ENCODE measurements around the gene GLP1R. TPM values are rescaled to one million over a fixed set of nuclear protein-coding genes. Genes with fewer than 3 reads are reported as not detected.

Gene GLP1R
- total RNA-seq, 1 experiment from 2014 or later, result 1.8 TPM

DNA sequence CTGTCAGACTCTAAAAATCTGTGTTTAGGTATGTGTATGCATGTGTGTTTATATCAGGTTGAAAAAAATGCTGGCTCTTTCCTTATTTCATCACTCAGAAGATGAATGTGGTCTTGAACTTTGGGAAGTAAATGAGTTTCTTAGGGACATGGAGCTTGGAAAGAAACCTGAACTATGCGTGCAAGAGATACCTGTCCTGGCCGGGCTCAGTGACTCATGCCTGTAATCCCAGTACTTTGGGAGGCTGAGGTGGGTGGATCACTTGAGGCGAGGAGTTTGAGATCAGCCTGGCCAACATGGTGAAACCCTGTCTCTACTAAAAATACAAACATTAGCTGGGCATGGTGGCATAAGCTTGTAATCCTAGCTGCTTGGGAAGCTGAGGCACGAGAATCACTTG is 4.4 kb upstream of the GLP1R start:
- DNase-seq (ENCODE audit: low spot score), result no peak
- ChIA-PET CTCF (interaction anchor here (0.7 to 2.7 kb wide), 4 partner anchors 15 to 47 kb away, joined by 4 to 10 read pairs (median 8); no protein-coding TSS in a partner anchor), POLR2A (interaction anchor here (1.0 kb wide), 1 partner anchor 18 kb away, joined by 3 read pairs; no protein-coding TSS in a partner anchor)
- Mint-ChIP-seq H3K36me3 (no peaks in the 10 kb centered on the region), H3K4me1 (0 out of 2 replicates have a peak, but pooled peaks cover 3% of the 10 kb centered on the region), H3K27me3 (ENCODE audit: low read depth) (peaks cover 38% of the 10 kb centered on the region), H3K4me3 (no peak overlapping the region), H3K9me3 (no peaks in the 10 kb centered on the region), H3K27ac (no peak overlapping the region)
- TF ChIP-seq, protein P1, sequence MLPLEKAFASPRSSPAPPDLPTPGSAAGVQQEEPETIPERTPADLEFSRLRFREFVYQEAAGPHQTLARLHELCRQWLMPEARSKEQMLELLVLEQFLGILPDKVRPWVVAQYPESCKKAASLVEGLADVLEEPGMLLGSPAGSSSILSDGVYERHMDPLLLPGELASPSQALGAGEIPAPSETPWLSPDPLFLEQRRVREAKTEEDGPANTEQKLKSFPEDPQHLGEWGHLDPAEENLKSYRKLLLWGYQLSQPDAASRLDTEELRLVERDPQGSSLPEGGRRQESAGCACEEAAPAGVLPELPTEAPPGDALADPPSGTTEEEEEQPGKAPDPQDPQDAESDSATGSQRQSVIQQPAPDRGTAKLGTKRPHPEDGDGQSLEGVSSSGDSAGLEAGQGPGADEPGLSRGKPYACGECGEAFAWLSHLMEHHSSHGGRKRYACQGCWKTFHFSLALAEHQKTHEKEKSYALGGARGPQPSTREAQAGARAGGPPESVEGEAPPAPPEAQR (CRISPR knock-in tag; IDR thresholded peaks at IDR 0.05), result no peak
- no peak for TF ChIP-seq CREM (CRISPR knock-in tag; IDR thresholded peaks at IDR 0.05)
- no peak for TF ChIP-seq NR1H2 (CRISPR knock-in tag; IDR thresholded peaks at IDR 0.05)
- TF ChIP-seq RELA (CRISPR knock-in tag; IDR thresholded peaks at IDR 0.05; ENCODE audit: borderline replicate concordance), result no peak
- TF ChIP-seq ZNF232 (CRISPR knock-in tag; IDR thresholded peaks at IDR 0.05), result no peak
- TF ChIP-seq, protein P2, sequence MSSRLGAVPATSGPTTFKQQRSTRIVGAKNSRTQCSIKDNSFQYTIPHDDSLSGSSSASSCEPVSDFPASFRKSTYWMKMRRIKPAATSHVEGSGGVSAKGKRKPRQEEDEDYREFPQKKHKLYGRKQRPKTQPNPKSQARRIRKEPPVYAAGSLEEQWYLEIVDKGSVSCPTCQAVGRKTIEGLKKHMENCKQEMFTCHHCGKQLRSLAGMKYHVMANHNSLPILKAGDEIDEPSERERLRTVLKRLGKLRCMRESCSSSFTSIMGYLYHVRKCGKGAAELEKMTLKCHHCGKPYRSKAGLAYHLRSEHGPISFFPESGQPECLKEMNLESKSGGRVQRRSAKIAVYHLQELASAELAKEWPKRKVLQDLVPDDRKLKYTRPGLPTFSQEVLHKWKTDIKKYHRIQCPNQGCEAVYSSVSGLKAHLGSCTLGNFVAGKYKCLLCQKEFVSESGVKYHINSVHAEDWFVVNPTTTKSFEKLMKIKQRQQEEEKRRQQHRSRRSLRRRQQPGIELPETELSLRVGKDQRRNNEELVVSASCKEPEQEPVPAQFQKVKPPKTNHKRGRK (CRISPR knock-in tag; IDR thresholded peaks at IDR 0.05; ENCODE audit: borderline replicate concordance), result no peak
- no peak for TF ChIP-seq ZNF121 (CRISPR knock-in tag; IDR thresholded peaks at IDR 0.05)
- TF ChIP-seq, protein P3, sequence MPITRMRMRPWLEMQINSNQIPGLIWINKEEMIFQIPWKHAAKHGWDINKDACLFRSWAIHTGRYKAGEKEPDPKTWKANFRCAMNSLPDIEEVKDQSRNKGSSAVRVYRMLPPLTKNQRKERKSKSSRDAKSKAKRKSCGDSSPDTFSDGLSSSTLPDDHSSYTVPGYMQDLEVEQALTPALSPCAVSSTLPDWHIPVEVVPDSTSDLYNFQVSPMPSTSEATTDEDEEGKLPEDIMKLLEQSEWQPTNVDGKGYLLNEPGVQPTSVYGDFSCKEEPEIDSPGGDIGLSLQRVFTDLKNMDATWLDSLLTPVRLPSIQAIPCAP (CRISPR knock-in tag; IDR thresholded peaks at IDR 0.05), result no peak
- no peak for TF ChIP-seq ZNF396 (CRISPR knock-in tag; IDR thresholded peaks at IDR 0.05; ENCODE audit: borderline replicate concordance)
- TF ChIP-seq, protein P4, sequence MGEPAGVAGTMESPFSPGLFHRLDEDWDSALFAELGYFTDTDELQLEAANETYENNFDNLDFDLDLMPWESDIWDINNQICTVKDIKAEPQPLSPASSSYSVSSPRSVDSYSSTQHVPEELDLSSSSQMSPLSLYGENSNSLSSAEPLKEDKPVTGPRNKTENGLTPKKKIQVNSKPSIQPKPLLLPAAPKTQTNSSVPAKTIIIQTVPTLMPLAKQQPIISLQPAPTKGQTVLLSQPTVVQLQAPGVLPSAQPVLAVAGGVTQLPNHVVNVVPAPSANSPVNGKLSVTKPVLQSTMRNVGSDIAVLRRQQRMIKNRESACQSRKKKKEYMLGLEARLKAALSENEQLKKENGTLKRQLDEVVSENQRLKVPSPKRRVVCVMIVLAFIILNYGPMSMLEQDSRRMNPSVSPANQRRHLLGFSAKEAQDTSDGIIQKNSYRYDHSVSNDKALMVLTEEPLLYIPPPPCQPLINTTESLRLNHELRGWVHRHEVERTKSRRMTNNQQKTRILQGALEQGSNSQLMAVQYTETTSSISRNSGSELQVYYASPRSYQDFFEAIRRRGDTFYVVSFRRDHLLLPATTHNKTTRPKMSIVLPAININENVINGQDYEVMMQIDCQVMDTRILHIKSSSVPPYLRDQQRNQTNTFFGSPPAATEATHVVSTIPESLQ (CRISPR knock-in tag; IDR thresholded peaks at IDR 0.05), result no peak
- TF ChIP-seq NR2C2 (CRISPR knock-in tag; IDR thresholded peaks at IDR 0.05), result no peak
- TF ChIP-seq, protein P5, sequence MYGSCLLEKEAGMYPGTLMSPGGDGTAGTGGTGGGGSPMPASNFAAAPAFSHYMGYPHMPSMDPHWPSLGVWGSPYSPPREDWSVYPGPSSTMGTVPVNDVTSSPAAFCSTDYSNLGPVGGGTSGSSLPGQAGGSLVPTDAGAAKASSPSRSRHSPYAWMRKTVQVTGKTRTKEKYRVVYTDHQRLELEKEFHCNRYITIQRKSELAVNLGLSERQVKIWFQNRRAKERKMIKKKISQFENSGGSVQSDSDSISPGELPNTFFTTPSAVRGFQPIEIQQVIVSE (CRISPR knock-in tag; IDR thresholded peaks at IDR 0.05; ENCODE audit: borderline replicate concordance), result no peak
- no peak for TF ChIP-seq IRF2 (CRISPR knock-in tag; IDR thresholded peaks at IDR 0.05; ENCODE audit: borderline replicate concordance, low read depth)
- no peak for TF ChIP-seq TP53 (CRISPR knock-in tag; IDR thresholded peaks at IDR 0.05)
- TF ChIP-seq, protein P6, sequence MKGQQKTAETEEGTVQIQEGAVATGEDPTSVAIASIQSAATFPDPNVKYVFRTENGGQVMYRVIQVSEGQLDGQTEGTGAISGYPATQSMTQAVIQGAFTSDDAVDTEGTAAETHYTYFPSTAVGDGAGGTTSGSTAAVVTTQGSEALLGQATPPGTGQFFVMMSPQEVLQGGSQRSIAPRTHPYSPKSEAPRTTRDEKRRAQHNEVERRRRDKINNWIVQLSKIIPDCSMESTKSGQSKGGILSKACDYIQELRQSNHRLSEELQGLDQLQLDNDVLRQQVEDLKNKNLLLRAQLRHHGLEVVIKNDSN (CRISPR knock-in tag; IDR thresholded peaks at IDR 0.05), result no peak
- no peak for TF ChIP-seq NFYB (CRISPR knock-in tag; conservative IDR thresholded peaks at IDR 0.05; ENCODE audit: low read depth)
- TF ChIP-seq NFE2L1 (CRISPR knock-in tag; IDR thresholded peaks at IDR 0.05), result no peak
- TF ChIP-seq, protein P7, sequence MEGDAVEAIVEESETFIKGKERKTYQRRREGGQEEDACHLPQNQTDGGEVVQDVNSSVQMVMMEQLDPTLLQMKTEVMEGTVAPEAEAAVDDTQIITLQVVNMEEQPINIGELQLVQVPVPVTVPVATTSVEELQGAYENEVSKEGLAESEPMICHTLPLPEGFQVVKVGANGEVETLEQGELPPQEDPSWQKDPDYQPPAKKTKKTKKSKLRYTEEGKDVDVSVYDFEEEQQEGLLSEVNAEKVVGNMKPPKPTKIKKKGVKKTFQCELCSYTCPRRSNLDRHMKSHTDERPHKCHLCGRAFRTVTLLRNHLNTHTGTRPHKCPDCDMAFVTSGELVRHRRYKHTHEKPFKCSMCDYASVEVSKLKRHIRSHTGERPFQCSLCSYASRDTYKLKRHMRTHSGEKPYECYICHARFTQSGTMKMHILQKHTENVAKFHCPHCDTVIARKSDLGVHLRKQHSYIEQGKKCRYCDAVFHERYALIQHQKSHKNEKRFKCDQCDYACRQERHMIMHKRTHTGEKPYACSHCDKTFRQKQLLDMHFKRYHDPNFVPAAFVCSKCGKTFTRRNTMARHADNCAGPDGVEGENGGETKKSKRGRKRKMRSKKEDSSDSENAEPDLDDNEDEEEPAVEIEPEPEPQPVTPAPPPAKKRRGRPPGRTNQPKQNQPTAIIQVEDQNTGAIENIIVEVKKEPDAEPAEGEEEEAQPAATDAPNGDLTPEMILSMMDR (IDR thresholded peaks at IDR 0.05), result no peak
- no peak for ATAC-seq

All from WTC11 (cell line).